Osteoblast (primary cell): ENCODE measurements around the gene SLC10A3. TPM values are rescaled to one million over a fixed set of nuclear protein-coding genes. Genes with fewer than 3 reads are reported as not detected.
A peak's percentile ranks its signal among the peaks of the same experiment; 100 is the strongest.

Experiments
- DNase-seq: peaks from one replicate; pipeline ENCODE4 v3.0.0; 2011; ENCODE audit warnings: low spot score, mixed read lengths; ENCODE audit not compliant: insufficient read length; ENCODE audit errors: missing footprints
- H2AFZ ChIP-seq: 2 replicates; pipeline ENCODE4 v1.6.0; 2011; ENCODE audit warnings: mild to moderate bottlenecking, low read length
- H3K27ac ChIP-seq: 2 replicates; pipeline ENCODE4 v1.5.1; 2011; ENCODE audit warnings: mild to moderate bottlenecking, low read depth, low read length, moderate library complexity
- H3K27me3 ChIP-seq: 2 replicates; pipeline ENCODE4 v1.6.0; 2012; ENCODE audit warnings: mild to moderate bottlenecking, control low read depth, inconsistent platforms, low read length, moderate library complexity; ENCODE audit not compliant: insufficient read depth
- H3K36me3 ChIP-seq: 2 replicates; pipeline ENCODE4 v1.5.1; 2011; ENCODE audit warnings: mild to moderate bottlenecking, low read length, control low read depth, moderate library complexity; ENCODE audit not compliant: insufficient read depth
- H3K4me1 ChIP-seq: 2 replicates; pipeline ENCODE4 v1.5.1; 2011; ENCODE audit warnings: mild to moderate bottlenecking, low read length, control low read depth, moderate library complexity; ENCODE audit not compliant: insufficient read depth
- H3K4me2 ChIP-seq: 2 replicates; pipeline ENCODE4 v1.6.0; 2011; ENCODE audit warnings: mild to moderate bottlenecking, low read length; ENCODE audit not compliant: insufficient read depth
- H3K4me3 ChIP-seq: fragments of 200-600 bp; sonication (generic); 3 replicates; pipeline ENCODE4 v1.5.1; 2012; ENCODE audit warnings: mild to moderate bottlenecking, low read length, inconsistent platforms; ENCODE audit not compliant: insufficient read depth
- H3K79me2 ChIP-seq: 2 replicates; pipeline ENCODE4 v1.6.0; 2012; ENCODE audit warnings: mild to moderate bottlenecking, low read length, control low read depth, inconsistent platforms; ENCODE audit not compliant: insufficient read depth
- H3K9me3 ChIP-seq: 2 replicates; pipeline ENCODE4 v1.5.1; 2011; ENCODE audit warnings: low read depth, low read length, control low read depth
- H4K20me1 ChIP-seq: 2 replicates; pipeline ENCODE4 v1.6.0; 2012; ENCODE audit warnings: mild to moderate bottlenecking, low read length, control low read depth; ENCODE audit not compliant: insufficient read depth
- CTCF ChIP-seq: IDR thresholded peaks from 2 replicates; pipeline ENCODE4 v1.5.1; 2011; ENCODE audit warnings: mild to moderate bottlenecking, low read depth, low read length, moderate library complexity; ENCODE audit errors: extremely low read depth
- total RNA-seq: library from RNA; depleted of rRNA; stranded (reverse); fragments of >200 nt; gene quantifications from 2 replicates; pipeline ENCODE4 v1.2.3, GENCODE V29; 2012

The SLC10A3 gene
- total RNA-seq, 1 donor: 36.2 TPM

- H3K79me2 ChIP-seq: peaks cover 66% of the 10 kb centered on the region
- no peak for TF ChIP-seq CTCF
- peaks cover 39% of the 10 kb centered on the region for H4K20me1 ChIP-seq
Observed at GRCh38 chrX:154441564-154441963, 48.9 kb downstream of the SLC10A3 start.

GRCh38 chrX:154440623-154441357, 49.6 kb downstream of the SLC10A3 start:
- H3K79me2 ChIP-seq: peaks cover 58% of the 10 kb centered on the region
- no peak for TF ChIP-seq CTCF
- peaks cover 19% of the 10 kb centered on the region for H3K4me1 ChIP-seq
- H3K27me3 ChIP-seq: no peaks in the 10 kb centered on the region
- H3K4me3 ChIP-seq: no peak overlapping the region
- H3K9me3 ChIP-seq: no peaks in the 10 kb centered on the region
- no peak overlapping the region for H3K27ac ChIP-seq
- H2AFZ ChIP-seq: no peak overlapping the region
- peaks cover 34% of the 10 kb centered on the region for H4K20me1 ChIP-seq
- no peak for DNase-seq
- H3K4me2 ChIP-seq: no peak overlapping the region
- H3K36me3 ChIP-seq: peaks cover 24% of the 10 kb centered on the region

More at GRCh38 chrX:154441564-154441963, 48.9 kb downstream of the SLC10A3 start:
- Histone ChIP-seq H3K9me3 (no peaks in the 10 kb centered on the region), H3K4me3 (no peak overlapping the region), H3K27me3 (no peaks in the 10 kb centered on the region), H3K36me3 (peaks cover 32% of the 10 kb centered on the region), H2AFZ (no peak overlapping the region), H3K27ac (no peak overlapping the region), H3K4me1 (peaks cover 19% of the 10 kb centered on the region), H3K4me2 (no peak overlapping the region)
- DNase-seq: no peak

GRCh38 chrX:154439841-154440240, 50.6 kb downstream of the SLC10A3 start:
- no peak for TF ChIP-seq CTCF
- DNase-seq: no peak
- Histone ChIP-seq H3K27ac (no peak overlapping the region), H3K9me3 (no peaks in the 10 kb centered on the region), H3K4me2 (no peak overlapping the region), H3K36me3 (peaks cover 23% of the 10 kb centered on the region), H3K4me1 (peaks cover 12% of the 10 kb centered on the region), H3K27me3 (no peaks in the 10 kb centered on the region), H3K4me3 (no peak overlapping the region), H3K79me2 (peaks cover 48% of the 10 kb centered on the region), H4K20me1 (peaks cover 29% of the 10 kb centered on the region), H2AFZ (no peak overlapping the region)

- Histone ChIP-seq H4K20me1 (peaks cover 29% of the 10 kb centered on the region), H3K4me3 (peak overlapping the region; percentile 76), H3K4me1 (peaks cover 9% of the 10 kb centered on the region), H3K4me2 (peak overlapping the region; percentile 85), H3K79me2 (peaks cover 42% of the 10 kb centered on the region), H3K27me3 (no peaks in the 10 kb centered on the region), H3K36me3 (peaks cover 36% of the 10 kb centered on the region), H3K27ac (no peak overlapping the region), H3K9me3 (no peaks in the 10 kb centered on the region), H2AFZ (no peak overlapping the region)
- DNase-seq: peak; percentile 87
- no peak for TF ChIP-seq CTCF
Observed at GRCh38 chrX:154437971-154438893, 52.2 kb downstream of the SLC10A3 start.
